CD4-positive, alpha-beta T cell treated with Interferon gamma for 1 hour (primary cell): ENCODE data around the gene GLA.
A peak's percentile ranks its signal among the peaks of the same experiment; 100 is the strongest.

Source experiments
- DNase-seq: peaks from one replicate; pipeline ENCODE4 v3.0.0-alpha.2; 2020

GLA gene

GRCh38 chrX:101407748-101408531 lies at the start of gene GLA, which contains the start of gene HNRNPH2:
TSS of gene GLA (minus strand) at chrX:101407925. CDS start at chrX:101407903, 22 bp downstream.
TSS of gene HNRNPH2 (plus strand) at chrX:101408222. CDS start at chrX:101411989, 3,767 bp downstream.
- DNase-seq, result peak; percentile 95

DNA sequence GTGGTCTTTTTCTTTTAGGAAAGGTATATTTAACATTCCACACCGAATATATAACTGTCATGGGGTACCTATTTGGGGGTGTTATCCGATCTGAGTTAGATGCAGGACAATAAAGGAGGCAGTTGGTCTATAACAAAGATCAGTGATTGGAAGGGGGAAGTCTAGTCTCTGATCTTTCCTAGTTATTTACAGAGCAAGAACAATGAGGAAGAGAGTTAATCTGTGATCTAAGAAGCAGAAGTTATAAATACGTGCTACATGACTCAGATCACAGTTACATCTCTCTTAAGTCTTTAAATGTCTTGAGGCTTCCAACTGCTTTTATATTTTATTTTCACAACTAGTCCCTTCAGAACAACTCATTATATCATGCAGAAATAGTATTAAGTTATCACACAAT lies 44.3 kb upstream of the GLA start:
- DNase-seq, result no peak

DNA sequence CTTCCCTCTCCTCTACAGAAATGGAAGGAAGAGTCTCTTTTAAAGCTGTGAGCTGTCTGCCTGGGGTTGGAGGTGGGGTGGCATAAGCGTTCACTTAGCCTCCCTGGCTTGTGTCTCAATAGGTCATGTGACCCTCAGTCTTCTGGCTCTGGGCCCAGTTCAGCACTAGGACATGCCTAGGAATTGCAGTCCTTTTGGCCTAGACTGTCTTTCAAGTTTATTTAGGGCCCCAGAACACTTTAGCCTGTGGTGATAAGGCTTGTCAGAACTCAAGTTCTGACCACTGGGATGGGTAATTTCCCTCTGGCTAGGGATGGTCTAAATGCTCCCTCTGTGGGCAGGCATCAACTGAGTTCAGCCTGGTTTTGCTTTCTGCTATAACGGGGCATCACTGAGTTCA lies 43.2 kb upstream of the GLA start:
- no peak for DNase-seq

GRCh38 chrX:101450085-101450484 lies 42.4 kb upstream of the GLA start:
- DNase-seq, result no peak

- DNase-seq, result no peak
These were observed 41.6 kb upstream of the GLA start for GRCh38 chrX:101449279-101449678.

- DNase-seq, result no peak
These were observed 34.4 kb upstream of the GLA start for GRCh38 chrX:101442085-101442484.

DNA sequence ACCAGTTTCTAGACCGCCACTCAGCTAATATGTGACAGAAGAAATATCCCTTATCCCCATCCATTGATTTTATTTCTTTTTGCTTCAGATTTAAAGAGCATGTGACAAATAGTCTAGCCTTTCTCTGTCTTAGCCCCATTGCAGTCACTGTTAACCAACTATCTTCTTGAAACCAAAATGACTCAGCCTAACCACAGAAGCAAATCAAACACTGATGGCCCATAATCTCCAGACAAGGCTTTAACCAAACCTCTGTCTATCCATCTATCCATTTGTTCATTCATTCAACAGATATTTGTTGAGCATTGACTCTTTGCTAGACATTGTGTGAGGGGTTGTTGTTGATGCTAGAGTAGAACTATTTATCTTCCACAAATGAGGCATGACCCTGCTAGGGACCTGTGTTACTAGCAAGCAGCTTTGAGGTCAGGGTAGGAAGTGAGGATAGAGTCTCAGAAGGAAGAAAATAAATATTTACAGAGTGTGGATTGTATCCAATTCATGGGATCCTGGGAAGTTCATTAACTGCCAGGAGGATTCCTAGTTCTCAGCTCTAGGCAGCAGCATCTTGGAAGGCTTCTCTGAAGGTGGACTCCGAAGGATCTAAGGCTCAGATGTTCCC lies 22.8 kb upstream of the GLA start:
- no peak for DNase-seq

GRCh38 chrX:101429934-101430333 lies 22.2 kb upstream of the GLA start:
- DNase-seq, result no peak

DNA sequence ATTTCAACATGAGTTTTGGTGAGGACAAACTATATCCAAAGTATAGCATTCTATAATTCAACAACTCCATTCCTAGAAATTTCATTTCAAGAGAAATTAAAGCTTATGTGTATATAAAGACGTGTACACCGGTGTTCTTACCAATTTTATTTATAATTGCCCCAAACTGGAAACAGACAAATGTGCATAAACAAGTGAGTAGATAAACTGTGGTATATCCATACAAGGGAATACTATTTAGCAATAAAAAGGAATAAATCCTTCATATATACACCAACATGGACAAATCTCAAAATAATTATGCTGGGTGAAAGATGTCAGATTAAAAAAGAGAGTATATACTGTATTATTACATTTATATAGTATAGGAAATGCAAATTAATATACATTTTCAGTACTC lies 20.2 kb upstream of the GLA start:
- no peak for DNase-seq

- DNase-seq, result no peak
These were observed 11.8 kb upstream of the GLA start for GRCh38 chrX:101419489-101419888.

GRCh38 chrX:101417981-101418841 lies 10.5 kb upstream of the GLA start:
- peak; percentile 56 for DNase-seq

GRCh38 chrX:101417190-101417589 lies 9.5 kb upstream of the GLA start:
- no peak for DNase-seq

DNA sequence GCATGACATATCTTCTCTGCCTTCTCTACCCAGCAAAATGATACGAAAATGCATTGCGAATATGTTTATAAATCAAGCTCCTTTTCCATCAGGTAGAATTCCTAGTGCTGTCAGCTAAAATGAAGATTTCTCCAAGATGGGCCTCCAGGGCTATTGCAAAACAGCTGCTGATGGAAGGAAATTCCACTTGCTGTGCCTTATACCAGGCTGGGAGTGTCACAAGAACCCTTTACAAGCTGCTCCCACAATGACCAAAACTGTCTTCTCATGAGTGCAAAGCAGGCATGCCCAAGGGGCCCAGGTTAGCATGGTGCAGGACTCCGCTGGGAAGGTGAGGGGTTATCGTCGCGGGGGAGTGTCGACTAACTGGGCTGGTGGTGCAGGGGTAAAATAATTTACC lies 9.0 kb upstream of the GLA start:
- DNase-seq, result no peak

DNA sequence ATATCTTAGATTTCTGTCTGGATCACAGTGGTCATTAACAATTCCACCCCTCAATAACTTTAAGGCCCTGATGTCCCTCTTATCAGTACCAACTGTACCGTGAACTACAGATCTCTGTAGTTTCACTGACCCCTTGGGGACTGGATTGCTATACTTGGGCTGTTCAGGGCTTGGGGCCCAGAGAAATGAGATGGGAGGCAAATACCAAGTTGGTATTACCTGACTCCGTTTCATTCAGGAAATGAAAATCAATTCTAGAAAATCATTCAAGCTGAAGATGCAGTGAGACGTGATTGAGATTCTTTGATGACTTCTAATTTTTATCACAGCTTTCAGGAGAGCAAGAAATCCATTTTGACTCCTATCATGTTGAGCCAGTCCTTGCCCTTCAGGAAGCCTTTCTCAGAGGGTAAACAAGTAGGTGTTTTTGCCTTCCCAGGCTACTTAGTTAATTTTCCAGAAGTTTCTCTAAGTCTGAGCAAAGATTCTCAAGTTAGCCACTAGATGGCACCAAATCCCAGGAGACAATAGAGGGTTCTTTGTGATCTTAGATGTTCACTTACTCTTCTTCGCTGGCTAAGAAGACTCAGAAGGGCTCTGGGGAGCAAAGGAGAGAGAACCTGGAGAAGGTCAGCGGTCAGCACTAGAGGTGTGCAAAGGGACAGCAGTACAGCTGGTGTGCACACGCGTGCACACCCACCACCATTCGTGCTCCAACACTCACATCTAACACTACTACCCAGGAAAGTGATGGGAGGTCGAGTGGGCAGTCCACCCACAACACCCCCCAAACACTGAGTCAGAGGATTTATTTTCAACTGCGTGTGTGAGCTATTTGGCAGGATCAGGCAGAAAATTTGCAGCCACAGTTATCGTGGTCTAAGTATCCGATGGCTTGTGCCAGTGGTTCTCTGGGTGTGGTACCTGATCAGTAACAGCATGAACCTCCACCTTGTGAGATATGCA lies 7.7 kb upstream of the GLA start:
- DNase-seq, result no peak

DNA sequence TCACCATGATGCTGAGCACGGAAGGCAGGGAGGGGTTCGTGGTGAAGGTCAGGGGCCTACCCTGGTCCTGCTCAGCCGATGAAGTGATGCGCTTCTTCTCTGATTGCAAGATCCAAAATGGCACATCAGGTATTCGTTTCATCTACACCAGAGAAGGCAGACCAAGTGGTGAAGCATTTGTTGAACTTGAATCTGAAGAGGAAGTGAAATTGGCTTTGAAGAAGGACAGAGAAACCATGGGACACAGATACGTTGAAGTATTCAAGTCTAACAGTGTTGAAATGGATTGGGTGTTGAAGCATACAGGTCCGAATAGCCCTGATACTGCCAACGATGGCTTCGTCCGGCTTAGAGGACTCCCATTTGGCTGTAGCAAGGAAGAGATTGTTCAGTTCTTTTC lies 4.3 kb upstream of the GLA start:
- DNase-seq, result no peak

DNA sequence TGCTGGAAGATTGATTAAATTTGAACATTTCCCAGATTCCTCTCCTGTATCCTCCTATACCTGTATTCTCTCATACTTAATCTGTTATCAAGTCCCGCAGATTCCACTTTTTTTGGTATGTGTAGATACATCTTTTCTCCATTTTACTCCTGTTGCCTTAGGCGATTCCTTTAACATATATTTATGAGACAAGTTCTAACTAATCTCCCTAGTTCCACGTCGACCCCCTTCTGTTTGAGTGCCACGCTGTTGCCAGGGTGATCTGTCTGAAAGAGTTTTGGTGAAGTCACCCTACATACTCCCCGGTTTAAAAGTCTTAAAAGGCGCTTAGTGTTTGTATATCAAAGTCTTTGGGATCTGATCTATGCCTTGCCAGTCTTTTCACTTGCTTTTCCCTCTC lies 2.7 kb upstream of the GLA start:
- DNase-seq, result peak; percentile 19

GRCh38 chrX:101409043-101409442 lies 1.3 kb upstream of the GLA start:
- DNase-seq, result no peak

DNA sequence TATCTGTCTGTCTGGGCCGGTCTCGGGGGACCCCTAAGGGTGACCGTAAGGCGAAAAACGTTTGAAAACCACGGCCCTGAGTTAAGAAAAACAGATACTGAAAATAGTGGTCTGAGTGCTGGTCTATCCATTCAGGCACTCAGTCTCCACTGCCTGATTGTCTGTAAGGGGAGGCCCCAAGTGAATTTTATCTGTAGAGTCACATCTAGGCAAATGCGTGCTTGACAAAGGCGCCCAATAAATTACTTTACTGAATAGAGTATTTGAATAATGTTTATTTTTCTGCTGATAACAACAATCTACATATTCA lies 762 bp upstream of the GLA start:
- DNase-seq, result no peak

DNA sequence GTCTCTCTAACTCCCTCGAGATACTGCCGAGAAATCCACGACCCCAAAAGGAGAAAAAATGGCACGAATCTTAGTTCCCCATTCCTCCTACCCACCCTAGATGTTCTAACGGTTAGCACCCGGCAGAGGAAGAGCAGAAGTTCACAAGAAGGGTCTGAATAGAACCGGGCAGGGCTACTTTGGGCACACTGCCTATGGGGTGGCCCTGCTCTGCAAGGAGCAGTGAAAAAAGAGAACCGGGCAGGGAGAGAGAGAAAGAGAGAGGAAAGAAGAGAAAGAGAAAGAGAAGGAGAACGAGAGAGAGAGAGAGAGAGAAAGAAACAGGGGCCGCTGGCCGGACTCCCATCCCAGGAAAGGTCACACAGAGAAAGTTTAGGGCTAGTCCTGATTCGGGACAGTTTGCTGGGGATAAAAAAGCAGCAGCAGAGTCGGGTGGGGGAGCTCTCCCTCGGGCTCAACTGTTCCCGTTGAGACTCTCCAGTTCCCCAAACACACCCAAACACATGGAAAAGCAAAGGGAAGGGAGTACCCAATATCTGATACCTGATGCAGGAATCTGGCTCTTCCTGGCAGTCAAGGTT lies 468 bp downstream of the GLA start:
- DNase-seq, result no peak

DNA sequence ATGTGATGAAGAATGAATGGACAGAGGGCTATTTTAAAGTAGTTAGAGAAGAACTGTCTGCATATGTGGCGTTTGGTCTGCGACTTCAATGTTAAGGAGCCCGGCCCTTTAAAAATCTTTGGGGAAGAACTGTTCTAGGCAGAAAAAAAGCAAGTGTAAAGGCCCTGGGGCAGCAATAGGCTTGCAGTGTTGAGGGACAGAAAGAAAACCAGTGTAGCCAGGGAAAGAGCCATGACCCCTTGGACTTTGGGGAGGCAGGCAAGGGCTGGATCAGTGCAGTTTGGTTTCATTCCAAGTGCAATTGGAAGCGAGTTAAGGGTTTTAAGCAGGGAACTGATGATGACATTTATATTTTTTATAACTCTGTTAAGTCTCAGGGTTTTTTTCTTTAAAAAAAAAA lies 7.9 kb downstream of the GLA start:
- DNase-seq, result no peak

GRCh38 chrX:101398694-101399093 lies 9.0 kb downstream of the GLA start:
- DNase-seq, result no peak

DNA sequence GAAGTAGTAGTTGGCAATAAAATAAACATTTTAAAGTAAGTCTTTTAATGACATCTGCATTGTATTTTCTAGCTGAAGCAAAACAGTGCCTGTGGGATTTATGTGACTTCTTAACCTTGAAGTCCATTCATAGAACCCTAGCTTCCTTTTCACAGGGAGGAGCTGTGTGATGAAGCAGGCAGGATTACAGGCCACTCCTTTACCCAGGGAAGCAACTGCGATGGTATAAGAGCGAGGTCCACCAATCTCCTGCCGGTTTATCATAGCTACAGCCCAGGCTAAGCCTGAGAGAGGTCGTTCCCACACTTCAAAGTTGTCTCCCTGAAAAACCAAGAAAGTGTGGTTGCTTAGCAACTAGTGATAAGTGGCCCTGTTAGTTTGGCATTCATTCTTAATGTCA lies 9.9 kb downstream of the GLA start:
- DNase-seq, result no peak
